HepG2 (cell line): ENCODE results near the gene LCK. TPM values are rescaled to one million over a fixed set of nuclear protein-coding genes. Genes with fewer than 3 reads are reported as not detected.

Source experiments
- AGO2 ChIP-seq: fragments of 200-400 bp; formaldehyde crosslinking; optimal IDR thresholded peaks from 2 replicates; pipeline ENCODE3; 2017; ENCODE audit warnings: mild to moderate bottlenecking, low read depth, low read length, moderate library complexity
- ATM ChIP-seq: fragments of 450-650 bp; IDR thresholded peaks from 2 replicates; pipeline ENCODE4 v1.7.1; 2017; ENCODE audit warnings: mild to moderate bottlenecking, borderline replicate concordance
- BCL3 ChIP-seq: sonication (generic); formaldehyde crosslinking; IDR thresholded peaks from 2 replicates; pipeline ENCODE4 v1.5.1; 2020; ENCODE audit warnings: mild to moderate bottlenecking, missing genetic modification reagents, moderate library complexity
- CEBPB ChIP-seq: IDR thresholded peaks from 2 replicates; pipeline ENCODE4 v1.6.1; 2011; ENCODE audit warnings: low read depth, low read length, improper control_type of control experiment, borderline replicate concordance
- FOSL2 ChIP-seq: sonication (generic); formaldehyde crosslinking; IDR thresholded peaks from 2 replicates; pipeline ENCODE4 v1.4.0; 2020; ENCODE audit warnings: missing genetic modification reagents
- HHEX ChIP-seq: IDR thresholded peaks from 2 replicates; pipeline ENCODE4 v1.6.1; 2016; ENCODE audit warnings: control low read depth
- HNRNPH1 ChIP-seq: fragments of 200-400 bp; formaldehyde crosslinking; optimal IDR thresholded peaks from 2 replicates; pipeline ENCODE3; 2017; ENCODE audit warnings: mild to moderate bottlenecking, low read depth, low read length
- HOMEZ ChIP-seq: IDR thresholded peaks from 2 replicates; pipeline ENCODE4 v1.6.1; 2016; ENCODE audit warnings: low read depth
- NFE2L2 ChIP-seq: fragments of 150-350 bp; IDR thresholded peaks from 2 replicates; pipeline ENCODE4 v1.6.1; 2014; ENCODE audit warnings: low read length
- ONECUT2 ChIP-seq: sonication (generic); formaldehyde crosslinking; IDR thresholded peaks from 2 replicates; pipeline ENCODE4 v1.4.0; 2020; ENCODE audit warnings: missing genetic modification reagents
- RFXAP ChIP-seq: sonication (generic); formaldehyde crosslinking; IDR thresholded peaks from 2 replicates; pipeline ENCODE4 v1.4.0; 2020; ENCODE audit warnings: missing genetic modification reagents, borderline replicate concordance
- SATB2 ChIP-seq: sonication (generic); formaldehyde crosslinking; IDR thresholded peaks from 2 replicates; pipeline ENCODE4 v1.5.0; 2020; ENCODE audit warnings: missing genetic modification reagents
- SP4 ChIP-seq: sonication (generic); formaldehyde crosslinking; IDR thresholded peaks from 2 replicates; pipeline ENCODE4 v1.8.1; 2023; ENCODE audit warnings: mild to moderate bottlenecking, missing genetic modification reagents
- SRY ChIP-seq: sonication (generic); formaldehyde crosslinking; IDR thresholded peaks from 2 replicates; pipeline ENCODE4 v1.8.0; 2022; ENCODE audit warnings: mild to moderate bottlenecking, missing genetic modification reagents
- STAT5B ChIP-seq: sonication (generic); formaldehyde crosslinking; IDR thresholded peaks from 2 replicates; pipeline ENCODE4 v1.4.0; 2020; ENCODE audit warnings: missing genetic modification reagents
- TOE1 ChIP-seq: sonication (generic); formaldehyde crosslinking; IDR thresholded peaks from 2 replicates; pipeline ENCODE4 v1.4.0; 2020; ENCODE audit warnings: mild to moderate bottlenecking, missing genetic modification reagents
- ZBTB43 ChIP-seq: sonication (generic); formaldehyde crosslinking; conservative IDR thresholded peaks from 2 replicates; pipeline ENCODE4 v1.4.0; 2020; ENCODE audit warnings: missing genetic modification reagents
- ZFY ChIP-seq: sonication (generic); formaldehyde crosslinking; IDR thresholded peaks from 2 replicates; pipeline ENCODE4 v1.4.0; 2020; ENCODE audit warnings: missing genetic modification reagents
- ZMYM2 ChIP-seq: sonication (generic); formaldehyde crosslinking; IDR thresholded peaks from 2 replicates; pipeline ENCODE4 v1.8.0; 2022; ENCODE audit warnings: mild to moderate bottlenecking, missing genetic modification reagents
- ZNF12 ChIP-seq: sonication (generic); formaldehyde crosslinking; IDR thresholded peaks from 2 replicates; pipeline ENCODE4 v1.5.0; 2020; ENCODE audit warnings: missing genetic modification reagents
- ZNF274 ChIP-seq: sonication (generic); formaldehyde crosslinking; IDR thresholded peaks from 2 replicates; pipeline ENCODE4 v1.5.1; 2020; ENCODE audit warnings: mild to moderate bottlenecking, missing genetic modification reagents
- ZNF382 ChIP-seq: sonication (generic); formaldehyde crosslinking; IDR thresholded peaks from 2 replicates; pipeline ENCODE4 v1.5.0; 2020; ENCODE audit warnings: missing genetic modification reagents, mild to moderate bottlenecking, borderline replicate concordance
- ZNF530 ChIP-seq: sonication (generic); formaldehyde crosslinking; IDR thresholded peaks from 2 replicates; pipeline ENCODE4 v1.5.0; 2020; ENCODE audit warnings: low read depth, mild to moderate bottlenecking, missing genetic modification reagents
- ZNF562 ChIP-seq: sonication (generic); formaldehyde crosslinking; IDR thresholded peaks from 2 replicates; pipeline ENCODE4 v1.8.0; 2022; ENCODE audit warnings: missing genetic modification reagents, borderline replicate concordance
- ZNF776 ChIP-seq: sonication (generic); formaldehyde crosslinking; IDR thresholded peaks from 2 replicates; pipeline ENCODE4 v1.4.0; 2020; ENCODE audit warnings: mild to moderate bottlenecking, missing genetic modification reagents
- ZSCAN20 ChIP-seq: sonication (generic); formaldehyde crosslinking; IDR thresholded peaks from 2 replicates; pipeline ENCODE4 v1.4.0; 2020; ENCODE audit warnings: missing genetic modification reagents, mild to moderate bottlenecking, borderline replicate concordance
- ZSCAN21 ChIP-seq: sonication (generic); formaldehyde crosslinking; IDR thresholded peaks from 2 replicates; pipeline ENCODE4 v1.8.0; 2022; ENCODE audit warnings: mild to moderate bottlenecking, missing genetic modification reagents, moderate library complexity, borderline replicate concordance
- polyA plus RNA-seq, 8 experiments: library from polyadenylated mRNA; depleted of rRNA in 3 of 8; stranded (reverse) in 7 of 8; unstranded in 1 of 8; fragments of >200 nt; fragmentation: Illumina TruSeq in 4 of 8; extraction: Trizol in 4 of 8; gene quantifications; 2 replicates each; pipeline versions ENCODE4 v1.2.1 to v1.2.3, GENCODE V29; 2011 to 2016; ENCODE audit warnings: low read depth in 4 of 8, missing spikeins in 1 of 8, mixed read lengths in 1 of 8; ENCODE audit not compliant: insufficient read depth in 1 of 8
- total RNA-seq, 5 experiments: library from RNA; depleted of rRNA; stranded (reverse); fragments of >200 nt; fragmentation: Illumina TruSeq; extraction: Trizol; gene quantifications; 2 replicates each; pipeline ENCODE4 v1.2.3, GENCODE V29; 2016; ENCODE audit warnings: low read depth in 1 of 5
- TF ChIP-seq, protein P1 (sequence below): IDR thresholded peaks from 2 replicates; pipeline ENCODE4 v1.6.1; 2016; ENCODE audit warnings: missing genetic modification reagents, missing compliant biosample characterization

The LCK gene
- total and polyA plus RNA-seq, 2 of the 13 experiments (the other 11 are each of a cell fraction or from before 2014, with no cell fraction given) = 0.93 to 1.8 TPM

- TF ChIP-seq TOE1 (CRISPR knock-in tag) (no peak), SP4 (CRISPR knock-in tag) (no peak), FOSL2 (CRISPR knock-in tag) (peak; percentile 88), ZBTB43 (CRISPR knock-in tag) (no peak), SATB2 (CRISPR knock-in tag) (no peak), BCL3 (CRISPR knock-in tag) (no peak), CEBPB (no peak), RFXAP (no peak), ATM (no peak), HHEX (CRISPR knock-in tag) (no peak), ZNF382 (no peak), NFE2L2 (no peak), ZSCAN20 (peak; percentile 77; the same call in 1 of the 2 replicates), ZNF12 (CRISPR knock-in tag) (no peak), HNRNPH1 (no peak), ZMYM2 (CRISPR knock-in tag) (no peak), ZNF274 (CRISPR knock-in tag) (0 out of 2 replicates have a peak, but pooled peaks have one; percentile 52), ZSCAN21 (CRISPR knock-in tag) (0 out of 2 replicates have a peak, but pooled peaks have one; percentile 72), HOMEZ (CRISPR knock-in tag) (no peak), ZNF776 (no peak), ZNF530 (CRISPR knock-in tag) (no peak), SRY (CRISPR knock-in tag) (peak; percentile 77; the same call in 1 of the 2 replicates), ONECUT2 (no peak), AGO2 (no peak), ZNF562 (CRISPR knock-in tag) (no peak), STAT5B (no peak), ZFY (CRISPR knock-in tag) (peak; percentile 54; the same call in 1 of the 2 replicates)
- TF ChIP-seq, protein P1, sequence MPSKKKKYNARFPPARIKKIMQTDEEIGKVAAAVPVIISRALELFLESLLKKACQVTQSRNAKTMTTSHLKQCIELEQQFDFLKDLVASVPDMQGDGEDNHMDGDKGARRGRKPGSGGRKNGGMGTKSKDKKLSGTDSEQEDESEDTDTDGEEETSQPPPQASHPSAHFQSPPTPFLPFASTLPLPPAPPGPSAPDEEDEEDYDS (CRISPR knock-in tag) = no peak; the same call in 1 of the 2 replicates
These were observed 9.9 kb upstream of the LCK start (continued) for GRCh38 chr1:32241001-32241763.
